ENCODE data around the gene GALNT18. TPM values are rescaled to one million over a fixed set of nuclear protein-coding genes. Genes with fewer than 3 reads are reported as not detected.

GALNT18 gene
- total RNA-seq, 1 experiment from 2014 or later: 5.7 TPM

- DNase-seq (ENCODE audit: low spot score): peak; percentile 34
These were observed 53.7 kb downstream of the GALNT18 start for GRCh38 chr11:11567936-11568650.

GRCh38 chr11:11565636-11566035 lies 56.2 kb downstream of the GALNT18 start:
- no peak for DNase-seq (ENCODE audit: low spot score)

- no peak for DNase-seq (ENCODE audit: low spot score)
These were observed 58.4 kb downstream of the GALNT18 start for GRCh38 chr11:11563200-11563975.

- no peak for DNase-seq (ENCODE audit: low spot score)
These were observed 59.8 kb downstream of the GALNT18 start for GRCh38 chr11:11561991-11562390.

- no peak for DNase-seq (ENCODE audit: low spot score)
These were observed 63.0 kb downstream of the GALNT18 start for GRCh38 chr11:11558826-11559225.

- DNase-seq (ENCODE audit: low spot score): no peak
These were observed 63.4 kb downstream of the GALNT18 start for GRCh38 chr11:11558396-11558795.

- DNase-seq (ENCODE audit: low spot score): no peak
These were observed 66.6 kb downstream of the GALNT18 start for GRCh38 chr11:11555208-11555607.

GRCh38 chr11:11553573-11553972 lies 68.2 kb downstream of the GALNT18 start:
- no peak for DNase-seq (ENCODE audit: low spot score)

GRCh38 chr11:11552529-11553087 lies 69.2 kb downstream of the GALNT18 start:
- DNase-seq (ENCODE audit: low spot score): no peak

GRCh38 chr11:11550534-11550933 lies 71.3 kb downstream of the GALNT18 start:
- DNase-seq (ENCODE audit: low spot score): no peak

- DNase-seq (ENCODE audit: low spot score): no peak
These were observed 76.2 kb downstream of the GALNT18 start for GRCh38 chr11:11545285-11546275.

GRCh38 chr11:11543656-11544055 lies 78.1 kb downstream of the GALNT18 start:
- DNase-seq (ENCODE audit: low spot score): no peak

GRCh38 chr11:11540157-11540556 lies 81.6 kb downstream of the GALNT18 start:
- DNase-seq (ENCODE audit: low spot score): no peak

- DNase-seq (ENCODE audit: low spot score): no peak
These were observed 83.4 kb downstream of the GALNT18 start for GRCh38 chr11:11538277-11538960.

- DNase-seq (ENCODE audit: low spot score): no peak
These were observed 83.9 kb downstream of the GALNT18 start for GRCh38 chr11:11537871-11538270.

GRCh38 chr11:11537372-11537771 lies 84.4 kb downstream of the GALNT18 start:
- no peak for DNase-seq (ENCODE audit: low spot score)

- no peak for DNase-seq (ENCODE audit: low spot score)
These were observed 85.2 kb downstream of the GALNT18 start for GRCh38 chr11:11536650-11537049.

GRCh38 chr11:11535611-11536010 lies 86.2 kb downstream of the GALNT18 start:
- no peak for DNase-seq (ENCODE audit: low spot score)

- no peak for DNase-seq (ENCODE audit: low spot score)
These were observed 86.8 kb downstream of the GALNT18 start for GRCh38 chr11:11534981-11535380.

- DNase-seq (ENCODE audit: low spot score): no peak
These were observed 88.1 kb downstream of the GALNT18 start for GRCh38 chr11:11533751-11534150.

- DNase-seq (ENCODE audit: low spot score): no peak
These were observed 88.7 kb downstream of the GALNT18 start for GRCh38 chr11:11533057-11533456.

All from A172 (cell line).